Prostate gland (tissue), 2 donors: ENCODE measurements around the gene QRICH1. TPM values are rescaled to one million over a fixed set of nuclear protein-coding genes. Genes with fewer than 3 reads are reported as not detected.

ENCODE experiments used
- DNase-seq: peaks from one replicate; pipeline ENCODE4 v3.0.0-alpha.2; 2019; ENCODE audit warnings: low spot score
- H3K27ac ChIP-seq, 2 donors: fragments of 200-600 bp; sonication (generic); 2 replicates each; pipeline ENCODE4 v1.5.1; 2017 to 2019
- H3K27me3 ChIP-seq: fragments of 200-600 bp; sonication (generic); replicated peaks from 2 replicates; pipeline ENCODE4 v1.5.1; 2019; ENCODE audit not compliant: insufficient read depth
- H3K36me3 ChIP-seq, 2 donors: fragments of 200-600 bp; sonication (generic); 1 replicate in 1 of 2; 2 replicates in 1 of 2; pipeline versions ENCODE4 v1.5.1 to v1.8.1; 2017 to 2019
- H3K4me1 ChIP-seq: fragments of 200-600 bp; sonication (generic); replicated peaks from 2 replicates; pipeline ENCODE4 v1.5.1; 2019
- H3K4me3 ChIP-seq, 2 donors: fragments of 200-600 bp; sonication (generic); 2 replicates each; pipeline ENCODE4 v1.5.1; 2017 to 2019
- H3K9me3 ChIP-seq: fragments of 200-600 bp; sonication (generic); 2 replicates; pipeline ENCODE4 v1.5.1; 2017
- CTCF ChIP-seq, 4 experiments: fragments of 200-600 bp in 2 of 4; fragments of 450-650 bp in 2 of 4; sonication (generic) in 2 of 4; IDR thresholded peaks; 1 replicate in 3 of 4; 2 replicates in 1 of 4; pipeline ENCODE4 v1.5.1; 2016 to 2019; ENCODE audit warnings: antibody characterized with exemption in 4 of 4, mild to moderate bottlenecking in 2 of 4, moderate library complexity in 2 of 4
- POLR2A ChIP-seq: fragments of 450-650 bp; IDR thresholded peaks from one replicate; pipeline ENCODE4 v1.6.1; 2016; ENCODE audit warnings: antibody characterized with exemption, mild to moderate bottlenecking
- POLR2AphosphoS5 ChIP-seq: sonication (generic); formaldehyde crosslinking; IDR thresholded peaks from one replicate; pipeline ENCODE4 v1.6.1; 2017; ENCODE audit warnings: antibody characterized with exemption
- WGBS: methylation state at CpG from one replicate; pipeline ENCODE4 v1.1.5; 2018; 5-methylcytosine and 5-hydroxymethylcytosine counted together
- intact Hi-C: fragments of 100-400 bp; cut with DNase I; formaldehyde crosslinking; loops from one replicate; pipeline ENCODE4 v1.14.2; 2022
- total RNA-seq, 2 donors: library from RNA; depleted of rRNA; stranded (reverse); fragments of >200 nt; gene quantifications; one replicate each; pipeline ENCODE4 v1.1.0, GENCODE V29; 2016

QRICH1 gene
- total RNA-seq, 2 donors from 2014 or later = 60.1 to 132 TPM

- 87% methylated on average over 16 of the region's 17 CpGs for WGBS
These were observed 29.1 kb upstream of the QRICH1 start for GRCh38 chr3:49122886-49123545.

GRCh38 chr3:49122451-49122850 lies 28.6 kb upstream of the QRICH1 start:
- Histone ChIP-seq H3K27ac (no peak overlapping the region), H3K9me3 (no peaks in the 10 kb centered on the region), H3K4me1 (peaks cover 6% of the 10 kb centered on the region), H3K27me3 (no peaks in the 10 kb centered on the region), H3K4me3 (no peak overlapping the region), H3K36me3 (peaks cover 16 to 29% of the 10 kb centered on the region in 2 donors)
- 87% methylated on average over 7 of the region's 7 CpGs for WGBS
- no peak for DNase-seq
- TF ChIP-seq POLR2A (no peak), POLR2AphosphoS5 (no peak), CTCF (IDR thresholded peaks at IDR 0.05) (no peak)
- intact Hi-C loops = no loop called here

More at GRCh38 chr3:49122886-49123545, 29.1 kb upstream of the QRICH1 start:
- Histone ChIP-seq H3K27ac (no peak overlapping the region), H3K36me3 (peaks cover 10 to 24% of the 10 kb centered on the region in 2 donors), H3K4me1 (peaks cover 6% of the 10 kb centered on the region), H3K4me3 (no peak overlapping the region), H3K27me3 (no peaks in the 10 kb centered on the region), H3K9me3 (no peaks in the 10 kb centered on the region)
- TF ChIP-seq POLR2A (no peak), CTCF (IDR thresholded peaks at IDR 0.05) (no peak), POLR2AphosphoS5 (no peak)
- intact Hi-C loops = no loop called here
- DNase-seq = no peak

- Histone ChIP-seq H3K27ac (no peak overlapping the region), H3K27me3 (no peaks in the 10 kb centered on the region), H3K36me3 (peaks cover 20 to 33% of the 10 kb centered on the region in 2 donors), H3K4me3 (no peak overlapping the region), H3K4me1 (peaks cover 6% of the 10 kb centered on the region), H3K9me3 (no peaks in the 10 kb centered on the region)
- 94% methylated on average over 12 of the region's 12 CpGs for WGBS
- TF ChIP-seq POLR2AphosphoS5 = no peak
- DNase-seq = no peak
- intact Hi-C loops = no loop called here
These were observed 28.2 kb upstream of the QRICH1 start for GRCh38 chr3:49122022-49122421.

- WGBS = 73% methylated on average over 17 of the region's 17 CpGs
- peak overlapping the region; percentile 92 to 100 for H3K4me3 ChIP-seq
These were observed 27.4 kb upstream of the QRICH1 start for GRCh38 chr3:49121132-49121736.

GRCh38 chr3:49120438-49121131 lies 26.7 kb upstream of the QRICH1 start, which contains the start of gene USP19:
USP19 (minus strand) TSS chr3:49120823; CDS start chr3:49119145, 1,678 bp downstream.
- Histone ChIP-seq H3K4me3 (peak within 1 kb of the TSS; percentile 92 to 100), H3K9me3 (no peaks in the 10 kb centered on the region), H3K27me3 (no peaks in the 10 kb centered on the region), H3K27ac (peak within 1 kb of the TSS; percentile 91 to 95), H3K4me1 (peaks cover 6% of the 10 kb centered on the region), H3K36me3 (peaks cover 35 to 42% of the 10 kb centered on the region in 2 donors)
- TF ChIP-seq POLR2AphosphoS5 (peak; percentile 99), CTCF (IDR thresholded peaks at IDR 0.05) (no peak), POLR2A (peak; percentile 61)
- intact Hi-C loops = loop anchor here (2.0 kb wide), 1 partner anchor 16 kb away; the partner anchor contains the start of gene QARS1
- WGBS = under 1% methylated on average over 70 of the region's 70 CpGs
- DNase-seq = peak; percentile 94

More at GRCh38 chr3:49121132-49121736, 27.4 kb upstream of the QRICH1 start:
- intact Hi-C loops = loop anchor here (2.0 kb wide), 1 partner anchor 16 kb away; the partner anchor contains the start of gene QARS1
- H3K27me3 ChIP-seq = no peaks in the 10 kb centered on the region
- no peaks in the 10 kb centered on the region for H3K9me3 ChIP-seq
- no peak for DNase-seq
- peaks cover 6% of the 10 kb centered on the region for H3K4me1 ChIP-seq
- H3K36me3 ChIP-seq = peaks cover 28 to 39% of the 10 kb centered on the region in 2 donors
- no peak for TF ChIP-seq POLR2AphosphoS5
- no peak for TF ChIP-seq POLR2A
- peak overlapping the region; percentile 91 to 95 for H3K27ac ChIP-seq
